Endothelial cell of umbilical vein (primary cell): ENCODE results near the gene STN1. TPM values are rescaled to one million over a fixed set of nuclear protein-coding genes. Genes with fewer than 3 reads are reported as not detected.

Source experiments
- BruUV-seq: library from RNA; stranded (reverse); fragments of 400-500 nt; replicated peaks from 2 replicates; lab custom pipeline; 2021; lab: Mats Ljungman, UMichigan
- CTCF ChIA-PET: fragments of 300-600, 350-600 bp; sonication (Branson Sonifier 250); formaldehyde crosslinking; loops from one replicate; lab custom pipeline; 2021; ENCODE audit warnings: antibody characterized with exemption, inconsistent platforms; lab: Charles Lee
- POLR2A ChIA-PET: fragments of 300-600, 350-600 bp; sonication (Branson Sonifier 250); formaldehyde crosslinking; loops from one replicate; lab custom pipeline; 2021; ENCODE audit warnings: antibody characterized with exemption, inconsistent platforms; lab: Charles Lee
- DNase-seq: peaks from one replicate; pipeline ENCODE4 v3.0.0-alpha.2; 2011; ENCODE audit warnings: low read depth, low spot score
- FAIRE-seq: peaks from 2 replicates; lab custom pipeline; 2011; peaks lifted over from hg19 to GRCh38; lab: Jason Lieb, UNC
- H2AFZ ChIP-seq: 2 replicates; pipeline ENCODE4 v1.6.0; 2012; ENCODE audit warnings: low read depth, low read length, control low read depth, inconsistent platforms
- H3K27ac ChIP-seq: 2 replicates; pipeline ENCODE4 v1.5.1; 2011; ENCODE audit warnings: low read depth, mild to moderate bottlenecking, control low read depth, low read length, moderate library complexity; ENCODE audit not compliant: insufficient read depth
- H3K27me3 ChIP-seq, 2 experiments: 2 replicates each; pipeline versions ENCODE4 v1.6.0 to v1.6.1; 2011; ENCODE audit warnings: low read length in 2 of 2, mixed read lengths in 1 of 2; ENCODE audit not compliant: control insufficient read depth in 2 of 2, insufficient read depth in 2 of 2
- H3K36me3 ChIP-seq, 2 experiments: 2 replicates in 1 of 2; 3 replicates in 1 of 2; pipeline ENCODE4 v1.5.1; 2011; ENCODE audit warnings: low read length in 2 of 2, mild to moderate bottlenecking in 1 of 2, moderate library complexity in 1 of 2; ENCODE audit not compliant: control insufficient read depth in 2 of 2, insufficient read depth in 2 of 2; ENCODE audit errors: extremely low read depth in 1 of 2
- H3K4me1 ChIP-seq: 3 replicates; pipeline ENCODE4 v1.5.1; 2011; ENCODE audit warnings: mild to moderate bottlenecking, low read length; ENCODE audit not compliant: control insufficient read depth, insufficient read depth; ENCODE audit errors: extremely low read depth
- H3K4me2 ChIP-seq: 2 replicates; pipeline ENCODE4 v1.6.1; 2011; ENCODE audit warnings: low read length, control low read depth, mixed read lengths; ENCODE audit not compliant: insufficient read depth
- H3K4me3 ChIP-seq, 3 experiments: fragments of 200-600 bp in 1 of 3; sonication (generic), shearing (Covaris generic) in 1 of 3; replicated peaks in 1 of 3; 2 replicates each; pipeline ENCODE4 v1.5.1; 2011 to 2016; ENCODE audit warnings: control low read depth in 3 of 3, low read length in 3 of 3, mild to moderate bottlenecking in 2 of 3, inconsistent platforms in 1 of 3, low read depth in 1 of 3, moderate library complexity in 1 of 3; ENCODE audit not compliant: insufficient read depth in 1 of 3
- H3K79me2 ChIP-seq: 2 replicates; pipeline ENCODE4 v1.6.0; 2012; ENCODE audit warnings: low read length, inconsistent platforms; ENCODE audit not compliant: control insufficient read depth, insufficient read depth
- H3K9ac ChIP-seq: replicated peaks from 2 replicates; pipeline ENCODE3; 2011; ENCODE audit warnings: low read length, control low read depth; ENCODE audit not compliant: insufficient read depth; ENCODE audit errors: extremely low read depth
- H3K9me1 ChIP-seq: replicated peaks from 3 replicates; pipeline ENCODE4 v1.6.0; 2011; ENCODE audit warnings: mild to moderate bottlenecking, low read length; ENCODE audit not compliant: control insufficient read depth, insufficient read depth; ENCODE audit errors: extremely low read depth
- H3K9me3 ChIP-seq: replicated peaks from 2 replicates; pipeline ENCODE4 v1.5.1; 2012; ENCODE audit warnings: low read length, inconsistent platforms; ENCODE audit not compliant: control insufficient read depth, insufficient read depth
- H4K20me1 ChIP-seq: replicated peaks from 2 replicates; pipeline ENCODE3; 2011; ENCODE audit warnings: mild to moderate bottlenecking, low read length; ENCODE audit not compliant: control insufficient read depth, insufficient read depth; ENCODE audit errors: extremely low read depth
- CTCF ChIP-seq, 2 donors: IDR thresholded peaks; 1 replicate in 1 of 2; 2 replicates in 1 of 2; pipeline ENCODE4 v1.5.1; 2011; ENCODE audit warnings: low read length in 2 of 2, mild to moderate bottlenecking in 2 of 2, moderate library complexity in 2 of 2, control low read depth in 1 of 2, inconsistent platforms in 1 of 2, low read depth in 1 of 2; ENCODE audit not compliant: insufficient read depth in 1 of 2; ENCODE audit errors: extremely low read depth in 1 of 2
- EZH2 ChIP-seq: IDR thresholded peaks from 2 replicates; pipeline ENCODE4 v1.6.1; 2012; ENCODE audit warnings: borderline replicate concordance, low read depth, mild to moderate bottlenecking, moderate library complexity, low read length, inconsistent platforms; ENCODE audit not compliant: severe bottlenecking
- FOS ChIP-seq: IDR thresholded peaks from 2 replicates; pipeline ENCODE4 v1.6.1; 2011; ENCODE audit warnings: mild to moderate bottlenecking, low read length, moderate library complexity, borderline replicate concordance; ENCODE audit not compliant: insufficient read depth
- GATA2 ChIP-seq: IDR thresholded peaks from 2 replicates; pipeline ENCODE4 v1.7.0; 2011; ENCODE audit warnings: low read depth, mild to moderate bottlenecking, moderate library complexity, mixed read lengths, low read length; ENCODE audit not compliant: insufficient read length, insufficient read depth
- JUN ChIP-seq: IDR thresholded peaks from 2 replicates; pipeline ENCODE4 v1.6.1; 2011; ENCODE audit warnings: borderline replicate concordance, low read depth; ENCODE audit not compliant: insufficient read length, insufficient read depth
- MAX ChIP-seq: IDR thresholded peaks from 2 replicates; pipeline ENCODE4 v1.6.1; 2011; ENCODE audit not compliant: insufficient read depth, insufficient read length
- MYC ChIP-seq: IDR thresholded peaks from one replicate; pipeline ENCODE4 v1.6.1; 2011; ENCODE audit warnings: mild to moderate bottlenecking, low read depth, low read length
- POLR2A ChIP-seq: IDR thresholded peaks from 2 replicates; pipeline ENCODE4 v1.6.1; 2012; ENCODE audit warnings: low read depth, mild to moderate bottlenecking, control low read depth, low read length
- POLR2AphosphoS5 ChIP-seq: IDR thresholded peaks from 2 replicates; pipeline ENCODE4 v1.6.1; 2012; ENCODE audit warnings: low read depth, mild to moderate bottlenecking, control low read depth, low read length, moderate library complexity; ENCODE audit not compliant: insufficient read depth
- dilution Hi-C: fragments of 300-500 bp; cut with MboI; formaldehyde crosslinking; loops from one replicate; pipeline ENCODE4 v1.15.0; 2019; ENCODE audit warnings: low sequenced_read_pairs; ENCODE audit not compliant: extremely low pct_ligation_motif_present
- intact Hi-C: fragments of 100-400 bp; cut with micrococcal nuclease; formaldehyde crosslinking; loops from one replicate; pipeline ENCODE4 v1.10.0; 2022
- polyA plus RNA-seq, 4 experiments: library from polyadenylated mRNA; depleted of rRNA in 3 of 4; stranded (reverse) in 3 of 4; unstranded in 1 of 4; fragments of >200 nt; gene quantifications; 2 replicates each; pipeline versions ENCODE4 v1.2.1 to v1.2.3, GENCODE V29; 2011 to 2012; ENCODE audit warnings: missing spikeins in 1 of 4
- total RNA-seq: library from RNA; stranded (reverse); gene quantifications from 2 replicates; pipeline ENCODE4 v1.2.3, GENCODE V29; 2021

STN1 gene
- total and polyA plus RNA-seq, 2 donors (not counting 3 experiments of a cell fraction or from before 2014, with no cell fraction given) = 10.8 to 15.3 TPM

GRCh38 chr10:103877861-103878260, 40.1 kb downstream of the STN1 start:
- dilution Hi-C loops (no loop called here), intact Hi-C loops (no loop called here)
- Histone ChIP-seq H4K20me1 (no peaks in the 10 kb centered on the region), H3K36me3 (peaks cover 0 to 7% of the 10 kb centered on the region in 2 experiments), H3K9ac (no peak overlapping the region), H3K79me2 (no peaks in the 10 kb centered on the region), H3K27me3 (no peaks in the 10 kb centered on the region), H3K4me3 (no peak overlapping the region), H3K9me3 (no peaks in the 10 kb centered on the region), H2AFZ (no peak overlapping the region), H3K9me1 (no peaks in the 10 kb centered on the region), H3K27ac (no peak overlapping the region), H3K4me2 (no peak overlapping the region), H3K4me1 (no peaks in the 10 kb centered on the region)
- POLR2A ChIA-PET = no interaction called here
- CTCF ChIA-PET = no interaction called here
- no peak for DNase-seq
- TF ChIP-seq MAX = no peak
- TF ChIP-seq MYC = no peak
- TF ChIP-seq FOS = no peak
- TF ChIP-seq POLR2AphosphoS5 = no peak
- TF ChIP-seq CTCF (IDR thresholded peaks at IDR 0.05; ENCODE audit: extremely low read depth in 1 of 2, insufficient read depth in 1 of 2, low read depth in 1 of 2, low read length in 2 of 2) = no peak
- no peak for TF ChIP-seq POLR2A
- TF ChIP-seq JUN = no peak
- TF ChIP-seq EZH2 = no peak
- no peak for TF ChIP-seq GATA2
- FAIRE-seq = no peak
- BruUV-seq = no TSS peak
